Measurements from ENCODE around the gene USP25. TPM values are rescaled to one million over a fixed set of nuclear protein-coding genes. Genes with fewer than 3 reads are reported as not detected.

The USP25 gene
- total RNA-seq, 1 donor from 2014 or later, result 91.4 TPM

- DNase-seq (ENCODE audit: low read depth), result no peak
Observed at GRCh38 chr21:15804247-15805005, 74.6 kb downstream of the USP25 start.

DNA sequence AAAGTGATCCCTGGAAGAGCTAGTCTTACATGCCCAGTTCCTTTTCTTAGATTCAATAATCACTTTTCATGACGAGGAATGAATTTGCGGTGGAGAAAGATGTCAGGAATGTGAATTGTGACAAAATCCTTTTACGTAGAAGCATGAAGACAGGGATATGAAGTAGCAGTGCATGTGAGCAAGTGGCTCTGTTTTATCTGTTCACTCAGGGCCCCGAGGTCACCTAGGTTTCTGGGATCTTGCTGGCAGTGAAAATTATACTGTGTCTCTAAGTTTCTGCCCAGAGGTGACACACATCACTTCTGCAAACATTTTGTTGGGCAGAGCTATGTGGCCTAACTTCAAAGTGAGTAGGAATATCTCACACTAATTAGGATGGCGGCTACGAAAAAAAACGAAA is 79.3 kb downstream of the USP25 start:
- no peak for DNase-seq (ENCODE audit: low read depth)

- peak; percentile 6 for DNase-seq (ENCODE audit: low read depth)
Observed at GRCh38 chr21:15809818-15810217, 80.0 kb downstream of the USP25 start.

- DNase-seq (ENCODE audit: low read depth), result no peak
Observed at GRCh38 chr21:15815285-15815684, 85.5 kb downstream of the USP25 start.

DNA sequence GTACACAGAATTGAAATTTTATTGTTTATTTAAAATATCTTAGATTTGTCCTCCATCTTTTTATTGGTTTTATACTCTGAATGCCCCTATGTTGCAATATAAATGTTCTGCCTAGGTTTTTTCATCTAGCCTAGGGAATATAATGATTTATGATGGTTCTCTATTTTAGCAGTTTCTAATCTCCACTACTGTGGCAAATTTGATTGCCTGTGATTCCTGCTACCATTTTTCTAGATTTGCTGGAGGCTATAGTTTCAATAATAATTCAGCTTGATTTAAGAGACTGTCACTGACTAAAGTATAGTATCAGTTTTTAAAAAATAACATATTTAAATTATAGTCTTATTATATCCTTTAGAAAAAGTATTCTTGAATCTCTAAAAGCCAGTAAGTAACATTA is 90.5 kb downstream of the USP25 start:
- no peak for DNase-seq (ENCODE audit: low read depth)

DNA sequence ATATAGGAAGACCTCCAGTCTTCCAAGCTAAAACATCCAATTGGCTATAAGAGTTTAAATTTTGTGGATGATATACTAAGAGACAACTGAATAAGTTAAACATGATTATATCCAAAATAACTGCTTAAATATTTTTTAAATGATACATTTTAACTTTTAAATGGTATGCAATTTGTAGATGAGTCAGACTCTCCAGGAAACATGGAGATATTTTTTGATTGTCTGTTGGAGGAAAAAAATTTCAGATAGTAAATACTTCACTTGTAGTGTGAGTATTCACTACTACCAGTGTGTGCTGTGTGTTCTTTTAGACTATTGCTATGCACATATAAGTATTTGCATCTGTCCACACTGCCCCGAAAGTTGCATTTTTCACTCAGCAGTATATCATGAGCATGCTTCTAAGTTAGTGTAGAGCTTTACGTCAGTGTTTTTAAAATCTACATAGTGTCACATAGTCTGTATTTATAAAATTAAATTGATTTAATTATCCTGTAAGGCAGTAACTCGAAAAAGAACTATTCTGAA is 91.1 kb downstream of the USP25 start:
- no peak for DNase-seq (ENCODE audit: low read depth)

DNA sequence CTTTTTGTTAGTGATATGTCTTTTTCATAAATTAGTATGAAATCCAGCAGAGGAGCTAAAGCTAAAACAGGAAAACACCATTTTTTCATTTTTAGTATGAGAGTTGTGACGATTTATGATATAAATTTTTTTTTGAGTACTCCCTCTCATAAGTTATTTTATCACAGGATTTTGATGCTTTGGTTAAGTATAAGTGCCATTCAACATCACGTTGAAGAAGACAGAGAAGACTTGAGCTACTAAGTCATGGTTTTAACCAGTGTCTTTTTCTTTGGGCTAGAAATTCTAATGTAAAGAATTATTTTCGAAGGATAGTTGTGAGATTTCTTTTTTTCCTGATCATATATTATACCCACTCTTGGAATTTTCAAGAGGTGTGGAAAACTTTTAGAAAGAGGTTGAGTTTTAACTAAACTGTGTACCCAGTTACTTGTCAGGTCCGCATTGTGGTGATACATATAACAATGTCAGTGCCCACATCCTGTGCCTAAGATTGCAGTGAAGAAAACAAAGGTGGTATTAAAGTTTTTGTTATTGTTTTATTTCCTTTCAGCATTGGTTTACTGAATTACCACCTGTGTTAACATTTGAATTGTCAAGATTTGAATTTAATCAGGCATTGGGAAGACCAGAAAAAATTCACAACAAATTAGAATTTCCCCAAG is 93.8 kb downstream of the USP25 start:
- DNase-seq (ENCODE audit: low read depth), result no peak

GRCh38 chr21:15825700-15826099 is 95.9 kb downstream of the USP25 start:
- no peak for DNase-seq (ENCODE audit: low read depth)

- peak; percentile 76 for DNase-seq (ENCODE audit: low read depth)
Observed at GRCh38 chr21:15826147-15826780, 96.5 kb downstream of the USP25 start.

GRCh38 chr21:15826908-15827601 is 97.3 kb downstream of the USP25 start:
- DNase-seq (ENCODE audit: low read depth), result no peak

DNA sequence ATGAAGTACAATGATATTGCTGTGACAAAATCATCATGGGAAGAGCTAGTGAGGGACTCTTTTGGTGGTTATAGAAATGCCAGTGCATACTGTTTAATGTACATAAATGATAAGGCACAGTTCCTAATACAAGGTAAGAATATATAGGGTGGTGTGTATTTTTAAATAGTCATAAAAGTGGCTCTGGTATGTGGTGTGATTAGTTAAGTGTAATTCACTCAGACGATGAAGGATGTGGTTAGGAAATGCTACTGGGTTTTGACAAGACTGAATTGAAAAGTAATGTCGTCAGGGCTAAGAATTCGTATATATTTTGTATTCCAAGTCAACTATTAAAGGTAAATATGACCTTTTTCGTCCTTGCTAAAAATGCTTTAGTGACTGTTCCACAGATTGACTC is 101.7 kb downstream of the USP25 start:
- DNase-seq (ENCODE audit: low read depth), result no peak

DNA sequence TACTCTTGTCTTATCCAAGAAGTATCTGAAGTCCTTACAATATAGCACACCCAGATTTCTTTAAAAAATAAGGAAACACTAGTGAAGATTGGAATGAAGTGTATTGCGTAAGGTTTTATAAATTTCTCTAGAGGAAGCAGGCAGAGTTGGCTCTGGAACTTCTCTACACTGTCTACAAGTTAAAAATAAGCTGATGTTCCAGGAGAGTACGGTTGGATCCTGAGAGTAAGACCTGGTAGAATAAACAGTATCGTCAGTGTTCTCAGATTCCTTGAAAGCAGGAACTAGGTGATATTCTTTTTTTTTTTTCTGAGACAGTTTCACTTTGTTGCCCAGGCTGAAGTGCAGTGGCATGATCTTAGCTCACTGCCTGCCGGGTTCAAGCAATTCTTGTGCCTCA is 107.9 kb downstream of the USP25 start:
- peak; percentile 88 for DNase-seq (ENCODE audit: low read depth)

DNA sequence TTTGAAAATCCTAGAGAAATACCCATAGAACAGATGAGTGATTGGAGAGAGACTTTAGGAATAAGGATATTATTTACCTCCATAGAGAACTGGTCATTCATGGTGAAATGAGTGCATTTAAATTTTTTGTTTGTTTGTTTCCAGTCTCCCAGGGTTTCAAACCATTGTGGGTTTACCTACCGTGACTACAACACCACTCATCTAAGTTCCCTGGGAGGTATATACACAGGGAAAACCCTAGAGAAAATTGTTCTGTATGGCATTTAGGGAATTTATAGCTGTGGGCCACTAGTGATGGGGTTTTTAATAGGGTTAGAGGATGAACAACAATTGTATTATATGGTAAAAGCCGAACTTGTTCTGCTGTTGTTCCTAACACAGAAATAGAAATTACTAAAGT is 109.2 kb downstream of the USP25 start:
- DNase-seq (ENCODE audit: low read depth), result peak; percentile 63

DNA sequence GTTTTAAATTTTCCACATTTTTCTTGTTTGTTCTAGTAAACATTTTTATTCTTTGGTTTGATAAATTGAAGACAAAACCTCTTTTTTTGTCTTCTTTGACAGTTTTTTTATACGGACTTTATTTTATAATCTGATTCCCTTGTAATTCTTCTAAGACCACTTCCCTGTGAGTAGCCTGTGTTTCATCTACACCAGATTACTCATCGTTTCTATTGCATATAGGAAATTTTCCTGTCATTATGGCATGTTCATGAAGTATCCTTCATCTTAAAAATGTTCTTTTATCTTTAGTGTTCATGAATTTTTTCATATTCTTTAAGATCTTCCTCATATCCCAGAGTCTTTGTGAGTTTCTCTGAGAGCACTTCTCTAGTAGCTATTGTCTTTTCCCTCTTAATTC is 109.8 kb downstream of the USP25 start:
- DNase-seq (ENCODE audit: low read depth), result no peak

DNA sequence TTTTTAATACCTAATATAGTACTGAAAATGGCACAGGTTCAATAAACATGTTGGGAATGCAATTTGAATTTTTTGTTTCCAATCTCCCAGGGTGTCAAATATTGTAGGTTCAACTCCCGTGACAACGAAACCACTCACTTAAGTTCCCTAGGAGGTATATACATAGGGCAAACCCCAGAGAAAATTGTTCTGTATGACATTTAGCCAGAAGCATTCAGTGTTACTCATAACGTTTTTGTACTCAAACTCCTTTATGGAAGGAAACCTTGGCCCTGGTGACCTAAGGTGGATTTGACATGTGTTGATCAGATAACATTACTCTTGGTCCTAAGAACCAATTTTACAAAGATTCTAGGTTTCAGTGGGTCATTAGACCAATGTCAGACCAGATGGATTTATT is 110.6 kb downstream of the USP25 start:
- DNase-seq (ENCODE audit: low read depth), result peak; percentile 27

GRCh38 chr21:15841856-15842564 is 112.2 kb downstream of the USP25 start:
- DNase-seq (ENCODE audit: low read depth), result peak; percentile 85

GRCh38 chr21:15842565-15842880 is 112.7 kb downstream of the USP25 start:
- DNase-seq (ENCODE audit: low read depth), result no peak

DNA sequence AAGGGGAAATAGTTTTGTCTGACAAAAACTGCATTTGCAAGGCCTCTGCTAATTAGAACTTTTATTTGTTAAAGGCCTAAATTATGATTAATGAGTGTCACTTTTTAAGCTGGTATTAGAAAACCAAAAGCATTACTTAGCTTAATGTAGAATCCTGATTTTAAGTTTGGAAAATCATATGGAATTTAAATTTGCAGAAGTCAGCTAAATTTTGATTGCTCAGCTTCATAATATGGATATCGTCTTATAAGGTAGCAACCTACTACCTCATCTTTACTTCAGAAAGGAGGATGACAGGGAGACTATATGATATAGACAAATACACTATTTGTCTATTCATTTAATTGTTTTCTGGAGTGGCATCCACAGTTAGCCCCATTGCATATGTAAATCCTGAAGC is 114.0 kb downstream of the USP25 start:
- no peak for DNase-seq (ENCODE audit: low read depth)

DNA sequence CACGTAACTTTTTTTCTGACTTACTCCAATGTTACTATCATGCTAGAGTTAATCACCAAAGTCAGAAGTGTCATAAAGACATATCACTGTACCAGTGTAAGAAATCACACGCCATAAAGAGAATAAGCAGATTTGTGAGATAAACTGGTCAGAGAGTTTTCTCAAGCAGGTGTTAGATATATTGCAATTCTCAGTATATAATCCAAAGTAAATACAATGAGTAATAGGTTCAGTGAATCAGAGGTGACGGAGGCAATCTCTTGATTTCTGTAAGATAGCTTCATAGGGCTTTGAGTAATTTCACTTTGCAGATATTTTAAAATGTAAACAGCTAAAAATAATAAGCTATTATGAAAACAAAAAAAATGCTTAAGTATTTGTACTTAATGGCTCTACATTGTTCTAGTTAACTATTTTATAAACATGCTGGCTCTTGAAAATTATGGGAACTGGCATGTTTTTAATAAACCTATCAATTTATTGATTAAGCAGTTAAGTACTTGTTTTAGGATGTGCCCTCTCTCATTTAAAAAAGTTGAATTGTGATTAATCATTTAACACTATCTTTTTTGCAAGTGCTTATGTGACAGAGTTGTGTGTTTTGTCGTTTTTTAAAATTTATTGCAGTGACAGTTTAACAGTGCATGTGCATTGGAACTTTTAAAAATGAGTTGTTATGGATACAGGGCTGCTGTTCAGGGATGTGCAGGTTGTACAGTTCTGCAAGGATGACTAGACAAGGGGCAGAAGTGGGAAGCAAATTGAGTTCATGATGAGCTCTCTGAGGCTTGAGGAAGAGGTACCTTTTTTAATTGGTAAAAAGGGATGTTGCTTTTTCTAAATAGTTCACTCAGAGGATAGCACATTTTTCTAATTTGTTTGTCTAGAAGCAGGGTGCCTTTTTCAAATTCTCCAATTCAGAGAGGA is 119.1 kb downstream of the USP25 start:
- peak; percentile 54 for DNase-seq (ENCODE audit: low read depth)

GRCh38 chr21:15849927-15850326 is 120.1 kb downstream of the USP25 start:
- DNase-seq (ENCODE audit: low read depth), result no peak

DNA sequence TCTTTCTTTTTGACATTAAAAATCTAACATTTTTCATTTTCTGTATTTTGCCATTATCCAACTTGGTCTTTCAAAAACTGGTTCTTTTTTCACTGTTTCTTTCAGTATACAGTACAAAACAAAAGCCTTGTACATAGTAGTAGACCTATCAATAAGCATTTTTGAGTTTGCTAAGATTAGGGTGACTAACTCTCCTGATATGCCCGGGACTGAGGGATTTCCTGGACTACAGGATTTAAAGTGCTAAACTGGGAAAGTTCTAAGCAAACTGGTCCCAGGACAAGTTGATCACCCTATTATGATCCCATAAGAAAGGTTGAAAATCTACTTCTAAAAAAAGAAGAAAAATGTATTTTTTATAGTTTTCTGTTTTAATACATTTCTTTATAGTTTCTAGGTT is 120.9 kb downstream of the USP25 start:
- DNase-seq (ENCODE audit: low read depth), result peak; percentile 74

All from renal cortical epithelial cell (primary cell).